Right kidney (tissue), 9 donors: ENCODE results near the gene ARL4A.
"Not testable (repeated sequence)": the region's sequence is repeated elsewhere in the genome, so short reads cannot be mapped to it uniquely, and the experiment has no call there.

Experiments used
- DNase-seq: peaks from one replicate; pipeline ENCODE4 v3.0.0-alpha.2; 2016
- long read RNA-seq, 8 donors: transcript quantifications; one replicate each; lab custom pipeline, GENCODE V29; 2026

The ARL4A gene
- long read RNA-seq, donor 1, transcript ARL4A-206 (2 exons, 845 nt): major isoform, 14 of 19 reads
- long read RNA-seq, donor 1, partial matches to known transcripts: 0 of 19 reads
- long read RNA-seq, donor 1, other reads (novel, unspliced or antisense): 0 of 19 reads
- long read RNA-seq, donor 2, transcript ARL4A-201 (2 exons, 1,147 nt): major isoform, 6 of 10 reads
- long read RNA-seq, donor 2, partial matches to known transcripts: 0 of 10 reads
- long read RNA-seq, donor 2, other reads (novel, unspliced or antisense): 0 of 10 reads
- long read RNA-seq, donor 3, transcript ARL4A-206 (2 exons, 845 nt): major isoform, 9 of 13 reads
- long read RNA-seq, donor 3, partial matches to known transcripts: 0 of 13 reads
- long read RNA-seq, donor 3, other reads (novel, unspliced or antisense): 0 of 13 reads
- long read RNA-seq, donor 4, transcript ARL4A-201 (2 exons, 1,147 nt): minor isoform, 5 of 22 reads
- long read RNA-seq, donor 4, transcript ARL4A-206 (2 exons, 845 nt): major isoform, 13 of 22 reads
- long read RNA-seq, donor 4, partial matches to known transcripts: 0 of 22 reads
- long read RNA-seq, donor 4, other reads (novel, unspliced or antisense): 0 of 22 reads
- long read RNA-seq, donor 5, transcript ARL4A-206 (2 exons, 845 nt): major isoform, 6 of 7 reads
- long read RNA-seq, donor 5, partial matches to known transcripts: 0 of 7 reads
- long read RNA-seq, donor 5, other reads (novel, unspliced or antisense): 0 of 7 reads
- long read RNA-seq, donor 6, partial matches to known transcripts: 0 of 8 reads
- long read RNA-seq, donor 6, other reads (novel, unspliced or antisense): 0 of 8 reads
- long read RNA-seq, donor 7, transcript ARL4A-206 (2 exons, 845 nt): major isoform, 7 of 17 reads
- long read RNA-seq, donor 7, partial matches to known transcripts: 0 of 17 reads
- long read RNA-seq, donor 7, other reads (novel, unspliced or antisense): 0 of 17 reads
- long read RNA-seq, donor 8, transcript ARL4A-206 (2 exons, 845 nt): major isoform, 9 of 16 reads
- long read RNA-seq, donor 8, partial matches to known transcripts: 6 of 16 reads
- long read RNA-seq, donor 8, other reads (novel, unspliced or antisense): 0 of 16 reads

- DNase-seq: peak; percentile 96
These were observed at the start of gene ARL4A for GRCh38 chr7:12686891-12687717. Gene ARL4A, plus strand, starts transcription at chr7:12687633. Its CDS starts 622 bp downstream, at chr7:12688255.

DNA sequence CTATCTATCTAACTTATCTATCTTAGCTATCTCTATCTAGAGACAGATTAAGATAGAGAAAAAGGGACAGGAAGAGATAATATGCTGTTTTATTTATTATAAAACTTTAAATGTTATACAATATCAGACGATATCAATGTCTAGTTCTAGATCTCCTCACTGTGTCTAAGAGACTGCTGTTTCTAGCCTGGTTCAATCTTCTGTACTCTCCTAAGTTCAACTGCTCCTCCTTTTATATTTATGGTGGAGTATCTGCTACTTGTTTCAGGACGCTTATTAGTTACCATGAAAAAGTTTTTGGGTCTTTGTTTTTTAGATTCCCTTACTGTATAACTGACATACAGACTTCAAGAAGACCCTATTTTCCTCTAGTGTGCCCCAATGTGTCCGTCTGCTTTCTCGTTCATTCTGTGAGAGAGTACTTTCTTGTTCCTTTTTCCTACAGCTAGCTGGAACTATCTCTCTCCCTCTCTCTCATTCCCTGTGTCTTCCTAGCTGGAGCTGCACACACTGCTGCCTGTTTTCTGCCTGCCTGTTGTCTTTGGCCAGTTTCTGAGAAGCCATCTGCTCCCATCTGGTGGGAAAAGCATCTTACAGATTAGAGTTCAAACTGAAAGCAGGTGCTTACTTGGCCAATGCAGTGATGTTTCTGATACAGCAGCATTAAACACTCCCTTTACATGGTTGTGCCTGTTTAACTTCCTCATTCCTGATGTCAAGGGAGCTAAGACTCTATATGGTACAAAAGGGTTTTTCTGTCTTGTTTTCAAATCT, 49.4 kb upstream of the ARL4A start:
- no peak for DNase-seq

DNA sequence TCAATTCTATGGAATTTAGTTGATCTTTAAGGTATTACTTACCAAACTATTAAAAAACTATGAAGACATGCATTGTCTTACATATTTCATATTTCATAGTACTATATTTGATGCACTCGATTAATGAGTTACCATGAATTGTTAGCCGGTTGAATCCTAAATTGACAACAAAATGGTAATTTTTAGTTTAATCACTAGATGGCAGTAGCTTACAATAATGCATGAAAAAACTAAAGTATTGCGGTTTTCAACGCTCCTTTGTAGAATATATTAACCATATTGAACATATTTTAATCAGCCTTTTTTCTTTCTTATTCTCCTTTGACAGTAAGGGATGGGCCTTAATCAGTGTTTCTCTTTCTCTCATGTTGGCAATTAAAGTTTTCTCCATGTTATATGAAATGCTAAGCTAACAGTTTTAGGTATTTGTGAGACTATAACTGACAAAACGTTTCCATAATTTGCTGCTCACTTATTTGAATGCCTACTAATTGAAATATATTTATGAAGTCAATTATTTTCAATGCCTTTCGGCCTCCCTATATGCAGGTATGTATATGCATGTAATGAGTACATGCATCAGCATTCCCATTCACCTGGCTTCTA, 48.5 kb upstream of the ARL4A start:
- no peak for DNase-seq

DNA sequence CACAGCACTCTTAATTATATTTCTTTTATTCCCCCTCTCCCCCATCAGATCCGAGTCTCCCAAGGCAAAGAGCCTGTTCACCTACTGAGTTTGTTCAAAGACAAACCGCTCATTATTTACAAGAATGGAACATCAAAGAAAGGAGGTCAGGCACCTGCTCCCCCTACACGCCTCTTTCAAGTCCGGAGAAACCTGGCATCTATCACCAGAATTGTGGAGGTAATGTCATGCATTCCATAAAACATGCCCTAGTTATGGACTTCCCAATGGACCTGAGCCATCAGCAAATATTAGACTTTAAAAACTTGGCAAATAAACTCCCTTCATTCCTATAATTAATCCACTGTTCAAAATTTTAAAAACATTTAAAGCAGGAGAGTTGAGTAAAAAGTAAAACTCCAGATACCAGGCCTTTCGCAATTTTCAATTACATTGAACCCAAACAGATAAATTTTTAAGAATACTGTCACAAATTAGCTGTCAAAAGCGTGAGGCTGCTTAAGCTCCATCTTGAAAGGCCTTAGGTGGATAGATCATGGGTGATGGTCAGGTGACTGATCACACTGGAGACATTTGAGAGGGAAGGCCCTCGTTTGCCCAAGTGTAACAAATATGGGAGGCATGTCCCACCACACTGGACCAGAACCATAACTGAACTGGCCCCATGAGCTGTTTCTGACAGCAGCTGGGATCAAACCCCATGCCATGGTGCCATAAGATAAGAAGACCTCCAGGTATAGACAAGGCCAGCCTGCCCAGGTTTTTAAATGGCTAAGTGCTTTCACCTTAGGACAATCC, 46.9 kb upstream of the ARL4A start:
- no peak for DNase-seq

GRCh38 chr7:12641196-12641595, 46.2 kb upstream of the ARL4A start:
- DNase-seq: no peak

GRCh38 chr7:12642508-12642907, 44.9 kb upstream of the ARL4A start:
- DNase-seq: no peak

DNA sequence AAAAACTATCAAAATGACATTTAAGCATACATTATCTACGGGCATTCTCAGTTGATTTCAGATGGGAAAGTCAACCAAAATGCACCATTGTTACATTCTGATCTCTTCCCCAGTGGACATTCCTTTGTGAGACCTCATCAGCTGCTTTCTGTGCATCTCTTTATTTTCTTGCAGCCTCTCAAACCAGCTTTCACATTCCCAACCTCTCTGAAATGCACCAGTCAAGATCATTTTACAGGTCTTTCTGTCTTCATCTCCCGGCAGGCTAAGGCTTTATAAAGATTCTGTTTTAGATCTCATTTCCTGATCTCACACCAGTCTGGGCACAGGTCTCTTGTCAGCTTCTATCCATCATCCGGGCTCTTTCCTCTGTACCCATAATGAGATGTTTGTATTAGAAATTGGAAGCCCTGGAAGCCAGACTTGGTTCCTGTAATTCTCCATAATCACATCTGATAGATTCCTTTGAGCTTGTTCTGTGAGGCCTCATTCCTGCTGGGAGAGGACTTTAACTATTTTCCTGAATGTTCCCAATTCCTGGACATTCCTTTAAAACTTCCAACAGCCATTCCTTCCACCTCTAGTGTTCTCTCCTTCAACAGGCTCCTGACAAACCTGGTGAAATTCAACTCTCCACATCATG, 44.3 kb upstream of the ARL4A start:
- no peak for DNase-seq

- DNase-seq: no peak
These were observed 43.8 kb upstream of the ARL4A start for GRCh38 chr7:12643644-12644043.

DNA sequence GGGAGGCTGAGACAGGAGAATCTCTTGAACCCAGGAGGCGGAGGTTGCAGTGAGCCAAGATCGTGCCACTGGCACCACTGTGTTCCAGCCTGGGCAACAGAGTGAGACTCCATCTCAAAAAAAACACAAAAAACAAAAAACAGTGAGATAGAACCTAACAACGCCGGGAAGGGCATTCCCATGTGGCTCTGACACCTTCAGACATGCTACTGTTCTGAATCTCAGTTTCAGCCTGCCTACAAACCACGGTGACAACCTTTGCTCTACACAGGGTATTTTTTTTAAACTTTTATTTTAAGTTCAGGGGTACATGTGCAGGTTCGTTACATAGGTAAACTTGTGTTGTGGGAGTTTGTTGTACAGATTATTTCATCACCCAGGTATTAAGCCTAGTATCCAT, 42.2 kb upstream of the ARL4A start:
- DNase-seq: not testable (repeated sequence)

GRCh38 chr7:12646139-12646538, 41.3 kb upstream of the ARL4A start:
- no peak for DNase-seq

DNA sequence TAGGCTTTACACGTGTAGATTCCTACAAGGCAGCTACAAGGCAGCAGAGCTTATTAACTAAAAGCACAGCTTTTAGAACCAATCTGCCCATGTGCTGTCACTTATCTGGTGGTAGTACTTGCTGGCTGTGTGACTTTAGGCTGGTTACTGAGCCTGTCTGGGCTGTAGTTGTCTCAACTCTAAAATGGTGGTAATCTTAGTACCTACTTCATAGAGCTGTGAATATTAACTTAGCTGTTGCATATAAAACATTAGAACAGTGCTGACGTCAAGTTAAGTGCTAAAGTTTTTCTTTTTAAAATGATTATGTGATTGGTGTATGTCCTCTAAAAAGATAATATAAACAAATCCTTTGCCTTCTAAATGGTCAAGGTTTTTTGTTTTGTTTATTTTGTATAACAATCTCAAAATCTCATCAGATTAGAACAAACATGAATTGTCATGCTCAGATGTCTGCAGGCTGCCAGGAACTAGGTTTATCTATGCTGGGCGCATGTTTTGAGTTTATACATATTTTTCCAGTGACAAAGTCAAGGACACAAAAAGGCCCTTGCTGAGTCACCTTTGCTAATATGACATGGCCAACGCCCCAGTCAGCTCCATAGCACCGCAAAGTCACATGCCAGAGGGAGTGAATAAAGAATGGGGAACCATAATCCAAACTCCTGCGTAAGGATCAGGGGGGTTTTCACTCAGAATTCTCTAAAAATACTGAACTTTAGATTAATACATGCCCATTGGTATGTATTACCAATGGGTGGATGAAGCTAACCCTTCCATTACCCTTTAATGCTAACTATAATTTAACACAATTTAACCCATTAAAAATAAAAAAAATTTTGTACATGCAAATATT, 39.8 kb upstream of the ARL4A start:
- no peak for DNase-seq

GRCh38 chr7:12648704-12649261, 38.6 kb upstream of the ARL4A start:
- DNase-seq: no peak

- DNase-seq: no peak
These were observed 38.1 kb upstream of the ARL4A start for GRCh38 chr7:12649348-12649747.

DNA sequence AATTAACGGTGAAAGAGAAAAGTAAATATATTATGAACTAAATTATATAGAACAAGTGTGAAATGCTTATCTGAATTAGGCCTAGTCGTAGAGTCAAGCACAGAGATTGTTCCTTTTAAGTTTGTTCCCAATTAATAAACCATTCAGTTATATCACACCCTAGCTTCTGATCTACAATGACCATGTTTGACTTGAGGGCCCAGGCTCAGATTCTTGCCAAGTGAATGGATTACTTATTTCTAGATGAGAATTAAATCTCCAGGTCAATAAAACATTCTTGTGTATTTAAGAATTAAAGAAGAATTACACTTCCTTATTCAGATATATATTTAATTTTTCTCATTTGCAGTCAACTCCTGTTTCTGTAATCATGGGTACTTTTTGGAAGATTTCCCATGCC, 37.4 kb upstream of the ARL4A start:
- DNase-seq: no peak

DNA sequence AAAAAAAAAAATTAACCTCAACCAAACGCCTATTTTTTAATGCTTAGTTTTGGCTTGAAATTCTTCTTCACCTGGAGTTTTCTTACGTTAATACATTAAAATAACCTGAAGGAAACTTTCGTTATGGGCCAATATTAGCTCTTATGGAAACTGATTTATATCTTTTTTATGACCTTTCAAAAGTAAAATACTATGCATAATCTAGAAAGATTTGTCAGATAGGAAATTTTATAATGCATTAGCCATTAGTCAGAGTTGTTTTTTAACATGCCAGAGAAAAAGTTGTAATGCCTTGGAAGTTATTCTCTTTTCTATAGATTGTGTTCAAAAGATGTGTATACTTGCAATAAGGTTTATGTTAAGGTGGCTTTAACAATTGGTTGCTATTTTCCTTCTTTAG, 34.3 kb upstream of the ARL4A start:
- no peak for DNase-seq

GRCh38 chr7:12653518-12653917, 33.9 kb upstream of the ARL4A start:
- DNase-seq: no peak

DNA sequence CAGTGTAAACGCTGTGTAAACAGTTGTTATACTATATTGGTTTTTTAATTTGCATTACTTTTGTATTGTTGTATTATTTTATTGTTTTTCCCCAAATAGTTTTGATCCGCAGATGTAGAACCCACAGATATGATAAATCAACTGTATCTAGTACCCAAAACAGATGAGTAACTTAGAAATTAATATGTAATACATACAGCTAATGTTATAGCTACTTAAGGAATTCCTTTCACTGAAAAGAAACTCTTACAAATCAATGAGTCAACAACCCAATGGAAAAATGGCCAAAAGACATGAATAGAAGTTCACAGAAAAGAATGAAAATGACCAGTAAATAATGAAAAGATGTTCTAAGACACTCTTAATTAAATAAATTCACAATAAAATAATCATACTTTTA, 32.3 kb upstream of the ARL4A start:
- no peak for DNase-seq

DNA sequence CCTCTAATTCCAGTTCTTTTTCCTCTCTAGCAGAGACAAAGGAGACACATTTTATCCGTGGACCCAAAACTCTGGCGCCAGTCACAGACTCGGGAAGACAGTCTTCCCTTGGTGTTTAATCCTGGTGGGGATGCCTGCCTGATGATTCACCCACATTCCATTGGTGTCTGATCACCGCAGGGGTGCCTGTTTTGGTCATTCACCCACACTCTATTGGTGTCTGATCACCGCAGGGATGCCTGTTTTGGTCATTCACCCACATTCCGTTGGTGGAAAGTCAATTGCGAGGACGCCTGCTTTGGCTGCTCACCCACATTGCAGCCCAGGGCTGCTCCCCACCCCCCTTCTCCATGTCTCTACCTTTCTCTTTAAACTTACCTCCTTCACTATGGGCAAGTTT, 27.0 kb upstream of the ARL4A start:
- not testable (repeated sequence) for DNase-seq
